HT-29 (cell line): Measurements from ENCODE around the gene PSKH1. TPM values are rescaled to one million over a fixed set of nuclear protein-coding genes. Genes with fewer than 3 reads are reported as not detected.
"Not testable (repeated sequence)": the region's sequence is repeated elsewhere in the genome, so short reads cannot be mapped to it uniquely, and the experiment has no call there.

ENCODE experiments used
- DNase-seq: peaks from one replicate; pipeline ENCODE4 v3.0.0-alpha.2; 2015; ENCODE audit warnings: low spot score
- total RNA-seq: library from RNA; depleted of rRNA; stranded (reverse); fragments of >200 nt; shearing (Covaris generic); gene quantifications from 2 replicates; pipeline ENCODE4 v1.2.3, GENCODE V29; 2014; rRNA removed

PSKH1 gene
- total RNA-seq = 11.5 and 15.1 TPM in 2 replicates

GRCh38 chr16:67892899-67893742, at the start of gene PSKH1:
PSKH1 (plus strand) TSS chr16:67893254; CDS start chr16:67908750, 15,496 bp downstream.
- DNase-seq = peak; percentile 92

- DNase-seq = no peak
These were observed 49.7 kb upstream of the PSKH1 start for GRCh38 chr16:67843343-67843765.

- DNase-seq = no peak
These were observed 48.6 kb upstream of the PSKH1 start for GRCh38 chr16:67844497-67844896.

- DNase-seq = peak; percentile 38
These were observed 47.6 kb upstream of the PSKH1 start for GRCh38 chr16:67845291-67846062.

GRCh38 chr16:67846063-67846319, 47.1 kb upstream of the PSKH1 start:
- DNase-seq = no peak

- peak; percentile 95 for DNase-seq
These were observed 46.6 kb upstream of the PSKH1 start, which contains the start of gene NUTF2 for GRCh38 chr16:67846320-67847063. NUTF2 (plus strand) TSS chr16:67846933; CDS start chr16:67865131, 18,198 bp downstream.

GRCh38 chr16:67847064-67847861, 45.8 kb upstream of the PSKH1 start, which contains the start of gene CENPT:
CENPT (minus strand) TSS chr16:67847693; CDS start chr16:67833859, 13,834 bp downstream.
- DNase-seq = peak; percentile 46

GRCh38 chr16:67848118-67848517, 44.9 kb upstream of the PSKH1 start:
- no peak for DNase-seq

- no peak for DNase-seq
These were observed 39.4 kb upstream of the PSKH1 start for GRCh38 chr16:67853670-67854069.

GRCh38 chr16:67855789-67856188, 37.3 kb upstream of the PSKH1 start:
- DNase-seq = no peak

- no peak for DNase-seq
These were observed 36.0 kb upstream of the PSKH1 start for GRCh38 chr16:67856927-67857546.

GRCh38 chr16:67857547-67858233, 35.4 kb upstream of the PSKH1 start:
- DNase-seq = peak; percentile 96

- peak; percentile 28 for DNase-seq
These were observed 34.6 kb upstream of the PSKH1 start for GRCh38 chr16:67858500-67858899.

GRCh38 chr16:67860589-67861398, 32.3 kb upstream of the PSKH1 start:
- DNase-seq = no peak

- DNase-seq = no peak
These were observed 31.2 kb upstream of the PSKH1 start for GRCh38 chr16:67861877-67862276.

GRCh38 chr16:67862623-67863583, 30.2 kb upstream of the PSKH1 start:
- DNase-seq = no peak

GRCh38 chr16:67864044-67864443, 29.0 kb upstream of the PSKH1 start:
- not testable (repeated sequence) for DNase-seq

GRCh38 chr16:67864594-67864993, 28.5 kb upstream of the PSKH1 start:
- no peak for DNase-seq
